OCI-LY3 (cell line): ENCODE data around the gene CFAP46.

Source experiments
- EZH2phosphoT487 ChIP-seq: fragments of 200-600 bp; shearing (Covaris generic); IDR thresholded peaks from 2 replicates; pipeline ENCODE4 v1.6.1; 2018; ENCODE audit warnings: antibody characterized with exemption, mixed run types, low read depth
- TF ChIP-seq, protein P1 (sequence below): fragments of 200-600, 300-600 bp; sonication (generic); IDR thresholded peaks from 2 replicates; pipeline ENCODE4 v1.5.1; 2014; ENCODE audit warnings: antibody characterized with exemption, low read length, low read depth

DNA sequence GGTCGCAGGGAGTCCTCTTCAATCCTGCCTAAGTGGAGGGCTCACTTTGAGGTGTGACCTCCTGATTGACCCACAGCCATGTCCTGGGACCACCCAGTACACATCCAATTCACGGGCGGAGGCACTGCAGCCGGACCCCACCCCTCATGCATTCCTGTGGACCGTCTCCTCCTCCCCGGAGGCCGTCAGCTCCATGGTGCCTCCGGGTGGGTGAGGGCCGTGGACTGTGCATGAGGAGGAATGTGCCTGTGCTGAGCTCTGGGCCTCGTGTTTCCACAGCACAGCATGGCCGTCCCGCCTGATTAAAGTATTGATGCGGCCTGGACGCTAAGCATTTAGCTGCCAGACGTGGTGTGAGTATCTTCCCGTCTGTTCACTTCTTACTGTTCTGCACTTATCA is 52.8 kb downstream of the CFAP46 start:
- TF ChIP-seq, protein P1, sequence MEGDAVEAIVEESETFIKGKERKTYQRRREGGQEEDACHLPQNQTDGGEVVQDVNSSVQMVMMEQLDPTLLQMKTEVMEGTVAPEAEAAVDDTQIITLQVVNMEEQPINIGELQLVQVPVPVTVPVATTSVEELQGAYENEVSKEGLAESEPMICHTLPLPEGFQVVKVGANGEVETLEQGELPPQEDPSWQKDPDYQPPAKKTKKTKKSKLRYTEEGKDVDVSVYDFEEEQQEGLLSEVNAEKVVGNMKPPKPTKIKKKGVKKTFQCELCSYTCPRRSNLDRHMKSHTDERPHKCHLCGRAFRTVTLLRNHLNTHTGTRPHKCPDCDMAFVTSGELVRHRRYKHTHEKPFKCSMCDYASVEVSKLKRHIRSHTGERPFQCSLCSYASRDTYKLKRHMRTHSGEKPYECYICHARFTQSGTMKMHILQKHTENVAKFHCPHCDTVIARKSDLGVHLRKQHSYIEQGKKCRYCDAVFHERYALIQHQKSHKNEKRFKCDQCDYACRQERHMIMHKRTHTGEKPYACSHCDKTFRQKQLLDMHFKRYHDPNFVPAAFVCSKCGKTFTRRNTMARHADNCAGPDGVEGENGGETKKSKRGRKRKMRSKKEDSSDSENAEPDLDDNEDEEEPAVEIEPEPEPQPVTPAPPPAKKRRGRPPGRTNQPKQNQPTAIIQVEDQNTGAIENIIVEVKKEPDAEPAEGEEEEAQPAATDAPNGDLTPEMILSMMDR: no peak
- TF ChIP-seq EZH2phosphoT487: no peak
